Stomach (tissue), 9 donors: Measurements from ENCODE around the gene PPP1R12C. TPM values are rescaled to one million over a fixed set of nuclear protein-coding genes. Genes with fewer than 3 reads are reported as not detected.
A peak's percentile ranks its signal among the peaks of the same experiment; 100 is the strongest.

ENCODE experiments used
- DNase-seq, 2 donors: peaks; one replicate each; pipeline versions ENCODE4 v3.0.0 to v3.0.0-alpha.2; 2013 to 2019
- H3K27ac ChIP-seq, 5 donors: fragments of 200-600 bp in 4 of 5; sonication (generic) in 4 of 5; one replicate each; pipeline ENCODE4 v1.5.1; 2013 to 2019; ENCODE audit warnings: mild to moderate bottlenecking in 1 of 5, moderate library complexity in 1 of 5
- H3K27me3 ChIP-seq, 3 donors: fragments of 200-600 bp; sonication (generic); one replicate each; pipeline ENCODE4 v1.5.1; 2017 to 2019; ENCODE audit warnings: mixed run types in 1 of 3
- H3K36me3 ChIP-seq, 4 donors: fragments of 200-600 bp; sonication (generic); 1 replicate in 3 of 4; 2 replicates in 1 of 4; pipeline ENCODE4 v1.5.1; 2016 to 2019
- H3K4me1 ChIP-seq, 4 donors: fragments of 200-600 bp; sonication (generic); one replicate each; pipeline ENCODE4 v1.5.1; 2016 to 2019
- H3K4me3 ChIP-seq, 4 donors: fragments of 200-600 bp; sonication (generic) in 3 of 4; one replicate each; pipeline ENCODE4 v1.5.1; 2016 to 2019; ENCODE audit warnings: mild to moderate bottlenecking in 1 of 4
- H3K9me3 ChIP-seq, 4 donors: fragments of 200-600 bp; sonication (generic); one replicate each; pipeline ENCODE4 v1.5.1; 2016 to 2019
- EP300 ChIP-seq: sonication (generic); formaldehyde crosslinking; IDR thresholded peaks from one replicate; pipeline ENCODE4 v1.6.1; 2017; ENCODE audit warnings: antibody characterized with exemption
- POLR2A ChIP-seq, 4 donors: fragments of 450-650 bp; IDR thresholded peaks; one replicate each; pipeline ENCODE4 v1.6.1; 2016; ENCODE audit warnings: antibody characterized with exemption in 4 of 4, control low read depth in 2 of 4, mild to moderate bottlenecking in 1 of 4, moderate library complexity in 1 of 4
- POLR2AphosphoS5 ChIP-seq, 3 donors: sonication (generic); formaldehyde crosslinking; IDR thresholded peaks; one replicate each; pipeline ENCODE4 v1.6.1; 2016; ENCODE audit warnings: antibody characterized with exemption in 3 of 3
- WGBS, 5 donors: extraction: QIAGEN DNeasy Blood & Tissue Kit in 3 of 5; methylation state at CpG; one replicate each; pipeline versions ENCODE4 v1.1.5 to v1.1.7; 2013 to 2018; 5-methylcytosine and 5-hydroxymethylcytosine counted together
- intact Hi-C: fragments of 100-400 bp; cut with DNase I; formaldehyde crosslinking; loops from one replicate; pipeline ENCODE4 v1.15.1; 2023; ENCODE audit warnings: low total_unique reads
- polyA plus RNA-seq, 3 donors: library from polyadenylated mRNA; stranded (reverse); fragments of 200-250 nt; gene quantifications; one replicate each; pipeline ENCODE4 v1.2.3, GENCODE V29; 2013
- total RNA-seq, 5 donors: library from RNA; depleted of rRNA; stranded (reverse); fragments of >200 nt; gene quantifications; one replicate each; pipeline versions ENCODE4 v1.1.0 to v1.2.3, GENCODE V29; 2014 to 2016
- TF ChIP-seq, protein P1 (sequence below), 7 experiments: fragments of 450-650 bp in 4 of 7; fragments of 200-600 bp in 3 of 7; sonication (generic) in 3 of 7; IDR thresholded peaks; one replicate each; pipeline ENCODE4 v1.5.1; 2016 to 2019; ENCODE audit warnings: antibody characterized with exemption in 7 of 7, control low read depth in 2 of 7, mild to moderate bottlenecking in 1 of 7
- donor health status: healthy with polysubstance abuse.
- donor health status: Bipolar disorder and iron deficiency.
- donor health status: healthy.

PPP1R12C gene
- total and polyA plus RNA-seq, 8 donors: 52.7 to 261 (median 131) TPM

DNA sequence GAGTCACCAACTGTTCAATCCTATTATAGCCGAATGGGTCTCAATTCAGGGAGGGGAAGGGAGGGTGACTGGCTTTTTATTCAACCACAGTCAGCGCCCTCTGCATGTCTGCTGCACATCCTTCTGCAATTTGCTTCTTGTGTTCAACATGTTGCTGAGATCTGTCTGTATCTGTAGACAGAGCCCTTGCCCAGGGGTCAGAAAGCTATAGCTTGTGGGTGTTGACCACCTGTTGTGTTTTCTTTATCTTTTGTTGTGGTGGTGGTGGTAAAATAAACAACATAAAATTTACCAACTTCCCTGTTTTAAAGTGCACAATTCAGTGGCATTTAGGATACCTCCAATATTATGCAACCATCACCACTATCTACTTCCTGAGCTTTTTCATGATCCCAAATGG, 12.2 kb downstream of the PPP1R12C start:
- H3K4me3 ChIP-seq: no peak overlapping the region
- H3K27me3 ChIP-seq: no peaks in the 10 kb centered on the region
- H3K36me3 ChIP-seq: peaks cover 31 to 69% (median 65%) of the 10 kb centered on the region in 4 donors
- no peak for DNase-seq
- no peak for TF ChIP-seq EP300
- TF ChIP-seq, protein P1, sequence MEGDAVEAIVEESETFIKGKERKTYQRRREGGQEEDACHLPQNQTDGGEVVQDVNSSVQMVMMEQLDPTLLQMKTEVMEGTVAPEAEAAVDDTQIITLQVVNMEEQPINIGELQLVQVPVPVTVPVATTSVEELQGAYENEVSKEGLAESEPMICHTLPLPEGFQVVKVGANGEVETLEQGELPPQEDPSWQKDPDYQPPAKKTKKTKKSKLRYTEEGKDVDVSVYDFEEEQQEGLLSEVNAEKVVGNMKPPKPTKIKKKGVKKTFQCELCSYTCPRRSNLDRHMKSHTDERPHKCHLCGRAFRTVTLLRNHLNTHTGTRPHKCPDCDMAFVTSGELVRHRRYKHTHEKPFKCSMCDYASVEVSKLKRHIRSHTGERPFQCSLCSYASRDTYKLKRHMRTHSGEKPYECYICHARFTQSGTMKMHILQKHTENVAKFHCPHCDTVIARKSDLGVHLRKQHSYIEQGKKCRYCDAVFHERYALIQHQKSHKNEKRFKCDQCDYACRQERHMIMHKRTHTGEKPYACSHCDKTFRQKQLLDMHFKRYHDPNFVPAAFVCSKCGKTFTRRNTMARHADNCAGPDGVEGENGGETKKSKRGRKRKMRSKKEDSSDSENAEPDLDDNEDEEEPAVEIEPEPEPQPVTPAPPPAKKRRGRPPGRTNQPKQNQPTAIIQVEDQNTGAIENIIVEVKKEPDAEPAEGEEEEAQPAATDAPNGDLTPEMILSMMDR (IDR thresholded peaks at IDR 0.05): no peak
- no peak for TF ChIP-seq POLR2A (IDR thresholded peaks at IDR 0.05)
- TF ChIP-seq POLR2AphosphoS5 (IDR thresholded peaks at IDR 0.05): no peak
- 69 to 91% (median 91%) methylated on average over 2 of the region's 2 CpGs for WGBS, 5 donors
- intact Hi-C loops: no loop called here
- peaks cover 0 to 8% (median 0%) of the 10 kb centered on the region in 4 donors for H3K4me1 ChIP-seq
- no peak overlapping the region for H3K27ac ChIP-seq
- H3K9me3 ChIP-seq: peaks cover 0 to 7% (median 3%) of the 10 kb centered on the region in 4 donors

DNA sequence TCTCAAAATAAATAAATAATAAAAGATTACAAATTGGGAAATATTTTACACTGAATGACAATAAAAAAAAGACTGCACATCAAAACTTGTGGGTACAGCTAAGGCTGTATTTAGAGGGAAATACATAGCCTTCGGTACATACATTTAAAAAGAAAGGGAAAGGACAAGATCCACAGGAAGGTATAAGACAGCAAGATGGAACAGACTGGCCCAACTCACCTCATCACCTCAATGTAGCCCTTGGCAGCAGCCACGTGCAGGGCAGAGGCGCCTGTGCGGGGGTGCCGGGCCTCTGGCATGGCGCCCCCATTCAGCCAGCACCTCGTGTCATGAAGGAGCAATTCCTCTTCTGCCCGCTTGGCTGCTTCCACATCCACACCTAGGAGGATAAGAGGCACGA, 14.2 kb downstream of the PPP1R12C start:
- TF ChIP-seq, protein P1 (IDR thresholded peaks at IDR 0.05): no peak
- no peak for TF ChIP-seq EP300
- no peak for TF ChIP-seq POLR2A (IDR thresholded peaks at IDR 0.05)
- intact Hi-C loops: no loop called here
- peaks cover 0 to 7% (median 3%) of the 10 kb centered on the region in 4 donors for H3K9me3 ChIP-seq
- peaks cover 0 to 19% (median 0%) of the 10 kb centered on the region in 4 donors for H3K4me1 ChIP-seq
- H3K36me3 ChIP-seq: peaks cover 31 to 71% (median 68%) of the 10 kb centered on the region in 4 donors
- DNase-seq: no peak
- H3K27ac ChIP-seq: no peak overlapping the region
- WGBS, 5 donors: 97 to 99% (median 97%) methylated on average over 6 to 9 of the region's 9 CpGs
- H3K4me3 ChIP-seq: no peak overlapping the region
- no peaks in the 10 kb centered on the region for H3K27me3 ChIP-seq

DNA sequence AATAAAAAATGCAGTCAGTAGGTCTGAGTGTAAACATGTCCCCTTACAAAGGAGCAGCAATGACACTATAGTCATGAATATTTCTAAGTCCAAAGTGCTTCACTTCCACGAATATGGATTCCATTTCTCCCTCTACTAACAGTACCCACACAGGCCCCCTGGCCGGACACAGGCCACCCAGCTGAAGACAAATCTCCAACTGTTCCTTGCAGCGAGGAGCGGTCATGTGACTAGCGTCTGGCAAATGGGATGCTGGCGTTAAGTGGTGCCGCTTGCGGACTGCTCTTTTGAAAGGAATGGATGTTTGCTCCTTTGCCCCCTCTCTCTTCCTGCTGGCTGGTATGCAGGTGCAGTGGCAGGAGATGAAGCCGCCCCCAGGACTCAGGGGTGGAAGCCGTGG, 16.2 kb downstream of the PPP1R12C start:
- WGBS, 5 donors: 85 to 91% (median 86%) methylated on average over 10 of the region's 10 CpGs

DNA sequence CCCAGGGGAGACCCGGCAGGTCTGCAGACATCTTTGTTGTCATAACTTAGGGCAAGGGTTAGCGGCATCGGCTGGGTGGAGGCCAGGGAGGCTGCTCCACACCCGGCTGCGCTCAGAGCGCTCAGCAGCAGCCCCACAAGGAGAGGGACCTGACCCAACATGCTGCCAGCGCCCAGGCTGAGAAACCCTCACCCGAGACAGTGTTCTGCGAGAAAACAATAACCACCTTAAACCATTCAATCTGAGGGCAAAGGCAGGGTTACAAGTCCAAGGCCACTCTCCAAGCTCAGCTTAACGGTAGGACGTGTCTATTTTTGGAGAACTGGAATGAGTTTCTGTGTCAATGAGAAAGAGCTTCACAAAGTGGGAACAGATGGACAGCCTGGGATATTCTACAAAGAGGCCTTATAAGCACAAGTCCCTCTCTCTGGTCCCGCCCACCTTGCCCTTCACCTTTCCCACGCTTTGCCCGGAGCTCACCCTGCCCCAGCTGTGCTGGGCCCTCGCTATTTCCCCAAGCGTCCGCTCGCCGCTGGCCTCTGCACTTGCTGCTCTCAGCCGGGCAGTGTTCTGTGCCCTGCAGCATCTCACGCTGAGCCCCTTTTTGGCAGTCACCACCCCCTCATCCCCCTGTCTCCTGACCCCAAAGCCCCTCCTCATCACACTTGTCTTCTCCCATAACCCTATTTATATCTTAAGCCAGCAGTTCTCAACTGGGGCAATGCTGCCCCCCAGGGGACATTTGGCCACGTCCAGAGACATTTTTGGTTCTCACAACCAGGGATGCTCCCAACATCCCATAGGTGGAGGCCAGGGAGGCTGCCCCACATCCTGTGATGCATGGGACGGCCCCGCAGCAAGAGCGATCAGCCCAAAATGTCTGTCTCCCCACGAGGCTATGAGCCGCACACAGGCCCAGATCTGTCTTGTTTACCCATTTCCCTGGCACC, 17.6 kb downstream of the PPP1R12C start:
- Histone ChIP-seq H3K27me3 (no peaks in the 10 kb centered on the region), H3K4me3 (no peak overlapping the region), H3K27ac (no peak overlapping the region), H3K4me1 (peaks cover 0 to 19% (median 0%) of the 10 kb centered on the region in 4 donors), H3K36me3 (peaks cover 40 to 81% (median 76%) of the 10 kb centered on the region in 4 donors), H3K9me3 (peaks cover 0 to 7% (median 3%) of the 10 kb centered on the region in 4 donors)
- TF ChIP-seq, protein P1 (IDR thresholded peaks at IDR 0.05): no peak
- TF ChIP-seq POLR2A (IDR thresholded peaks at IDR 0.05) (no peak), EP300 (no peak), POLR2AphosphoS5 (IDR thresholded peaks at IDR 0.05) (no peak)
- intact Hi-C loops: no loop called here
- DNase-seq: peak in 1 of 2 donors; percentile 19
- 83 to 90% (median 85%) methylated on average over 24 to 27 of the region's 27 CpGs for WGBS, 5 donors

More for the DNA sequence above, 16.2 kb downstream of the PPP1R12C start:
- Histone ChIP-seq H3K27me3 (no peaks in the 10 kb centered on the region), H3K27ac (no peak overlapping the region), H3K36me3 (peaks cover 31 to 73% (median 71%) of the 10 kb centered on the region in 4 donors), H3K4me1 (peaks cover 0 to 19% (median 0%) of the 10 kb centered on the region in 4 donors), H3K4me3 (no peak overlapping the region), H3K9me3 (peaks cover 0 to 7% (median 3%) of the 10 kb centered on the region in 4 donors)
- no peak for DNase-seq
- intact Hi-C loops: no loop called here
- TF ChIP-seq EP300 (no peak), POLR2AphosphoS5 (IDR thresholded peaks at IDR 0.05) (no peak), POLR2A (IDR thresholded peaks at IDR 0.05) (no peak)
- TF ChIP-seq, protein P1 (IDR thresholded peaks at IDR 0.05): no peak
